Thyroid gland (tissue), 4 donors: Measurements from ENCODE around the gene SMG9.

Experiments
- POLR2A ChIP-seq, 2 donors: fragments of 450-650 bp; IDR thresholded peaks; one replicate each; pipeline ENCODE4 v1.6.1; 2017; ENCODE audit warnings: antibody characterized with exemption in 2 of 2, mild to moderate bottlenecking in 2 of 2, moderate library complexity in 1 of 2
- TF ChIP-seq, protein P1 (sequence below), 6 experiments: fragments of 200-600 bp in 3 of 6; fragments of 450-650 bp in 3 of 6; sonication (generic) in 3 of 6; IDR thresholded peaks; one replicate each; pipeline ENCODE4 v1.5.1; 2016 to 2019; ENCODE audit warnings: antibody characterized with exemption in 6 of 6, mild to moderate bottlenecking in 2 of 6, inconsistent platforms in 1 of 6, moderate library complexity in 1 of 6

DNA sequence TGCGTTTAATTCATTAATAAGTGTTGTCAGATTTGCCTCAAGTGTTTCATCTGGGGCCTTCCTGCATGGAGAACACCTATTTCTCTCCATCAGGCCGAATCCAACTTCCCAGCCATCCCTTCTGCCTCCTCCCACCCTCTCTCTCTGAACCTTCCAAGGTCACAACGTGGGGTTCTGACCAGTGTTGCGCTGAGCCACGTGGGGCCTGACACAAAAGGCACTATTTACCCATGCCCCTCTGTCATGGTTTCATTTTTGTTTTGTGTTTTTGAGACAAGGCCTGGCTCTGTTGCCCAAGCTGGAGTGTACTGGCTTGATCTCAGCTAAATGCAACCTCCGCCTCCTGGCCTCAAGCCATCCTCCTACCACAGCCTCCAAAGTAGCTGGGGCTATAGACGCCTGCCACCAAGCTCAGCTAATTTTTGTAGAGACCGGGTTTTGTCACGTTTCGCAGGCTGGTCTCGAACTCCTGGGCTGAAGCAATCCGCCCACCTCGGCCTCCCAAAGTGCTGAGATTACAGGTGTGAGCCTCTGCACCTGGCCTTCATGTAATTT is 47.5 kb downstream of the SMG9 start:
- TF ChIP-seq, protein P1, sequence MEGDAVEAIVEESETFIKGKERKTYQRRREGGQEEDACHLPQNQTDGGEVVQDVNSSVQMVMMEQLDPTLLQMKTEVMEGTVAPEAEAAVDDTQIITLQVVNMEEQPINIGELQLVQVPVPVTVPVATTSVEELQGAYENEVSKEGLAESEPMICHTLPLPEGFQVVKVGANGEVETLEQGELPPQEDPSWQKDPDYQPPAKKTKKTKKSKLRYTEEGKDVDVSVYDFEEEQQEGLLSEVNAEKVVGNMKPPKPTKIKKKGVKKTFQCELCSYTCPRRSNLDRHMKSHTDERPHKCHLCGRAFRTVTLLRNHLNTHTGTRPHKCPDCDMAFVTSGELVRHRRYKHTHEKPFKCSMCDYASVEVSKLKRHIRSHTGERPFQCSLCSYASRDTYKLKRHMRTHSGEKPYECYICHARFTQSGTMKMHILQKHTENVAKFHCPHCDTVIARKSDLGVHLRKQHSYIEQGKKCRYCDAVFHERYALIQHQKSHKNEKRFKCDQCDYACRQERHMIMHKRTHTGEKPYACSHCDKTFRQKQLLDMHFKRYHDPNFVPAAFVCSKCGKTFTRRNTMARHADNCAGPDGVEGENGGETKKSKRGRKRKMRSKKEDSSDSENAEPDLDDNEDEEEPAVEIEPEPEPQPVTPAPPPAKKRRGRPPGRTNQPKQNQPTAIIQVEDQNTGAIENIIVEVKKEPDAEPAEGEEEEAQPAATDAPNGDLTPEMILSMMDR (IDR thresholded peaks at IDR 0.05): no peak
- no peak for TF ChIP-seq POLR2A (IDR thresholded peaks at IDR 0.05)
